Retinal pigment epithelial cell (primary cell): ENCODE results near the gene NCK1.

Source experiments
- DNase-seq: peaks from one replicate; pipeline ENCODE4 v3.0.0-alpha.2; 2010; ENCODE audit warnings: low read depth
- H3K4me3 ChIP-seq: 2 replicates; pipeline ENCODE4 v1.5.1; 2011; ENCODE audit warnings: mild to moderate bottlenecking, low read length, control low read depth, moderate library complexity
- TF ChIP-seq, protein P1 (sequence below): conservative IDR thresholded peaks from 2 replicates; pipeline ENCODE4 v1.5.1; 2011; ENCODE audit warnings: low read depth, low read length, control low read depth, inconsistent platforms

Gene NCK1

DNA sequence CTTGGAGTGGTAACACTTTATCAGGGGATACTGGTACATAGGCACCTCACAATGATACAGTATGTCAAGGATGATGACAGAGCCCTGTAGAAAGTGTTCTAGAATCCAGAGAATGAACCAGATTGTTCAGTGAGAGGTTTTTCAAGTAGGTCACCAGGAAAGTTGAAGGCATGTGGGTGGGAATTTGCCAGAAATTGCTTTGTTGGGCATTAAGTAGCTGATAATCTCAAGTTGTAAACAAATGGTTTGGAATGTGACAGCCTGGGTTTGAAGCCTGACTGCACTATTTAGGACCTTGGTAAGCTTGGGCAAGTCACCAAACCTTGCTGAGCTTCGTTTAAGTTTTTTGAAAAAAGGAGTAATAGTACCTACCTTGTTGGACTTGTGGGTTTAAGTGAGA, 30.5 kb upstream of the NCK1 start:
- DNase-seq = no peak
- no peak overlapping the region for H3K4me3 ChIP-seq
- TF ChIP-seq, protein P1, sequence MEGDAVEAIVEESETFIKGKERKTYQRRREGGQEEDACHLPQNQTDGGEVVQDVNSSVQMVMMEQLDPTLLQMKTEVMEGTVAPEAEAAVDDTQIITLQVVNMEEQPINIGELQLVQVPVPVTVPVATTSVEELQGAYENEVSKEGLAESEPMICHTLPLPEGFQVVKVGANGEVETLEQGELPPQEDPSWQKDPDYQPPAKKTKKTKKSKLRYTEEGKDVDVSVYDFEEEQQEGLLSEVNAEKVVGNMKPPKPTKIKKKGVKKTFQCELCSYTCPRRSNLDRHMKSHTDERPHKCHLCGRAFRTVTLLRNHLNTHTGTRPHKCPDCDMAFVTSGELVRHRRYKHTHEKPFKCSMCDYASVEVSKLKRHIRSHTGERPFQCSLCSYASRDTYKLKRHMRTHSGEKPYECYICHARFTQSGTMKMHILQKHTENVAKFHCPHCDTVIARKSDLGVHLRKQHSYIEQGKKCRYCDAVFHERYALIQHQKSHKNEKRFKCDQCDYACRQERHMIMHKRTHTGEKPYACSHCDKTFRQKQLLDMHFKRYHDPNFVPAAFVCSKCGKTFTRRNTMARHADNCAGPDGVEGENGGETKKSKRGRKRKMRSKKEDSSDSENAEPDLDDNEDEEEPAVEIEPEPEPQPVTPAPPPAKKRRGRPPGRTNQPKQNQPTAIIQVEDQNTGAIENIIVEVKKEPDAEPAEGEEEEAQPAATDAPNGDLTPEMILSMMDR = no peak

DNA sequence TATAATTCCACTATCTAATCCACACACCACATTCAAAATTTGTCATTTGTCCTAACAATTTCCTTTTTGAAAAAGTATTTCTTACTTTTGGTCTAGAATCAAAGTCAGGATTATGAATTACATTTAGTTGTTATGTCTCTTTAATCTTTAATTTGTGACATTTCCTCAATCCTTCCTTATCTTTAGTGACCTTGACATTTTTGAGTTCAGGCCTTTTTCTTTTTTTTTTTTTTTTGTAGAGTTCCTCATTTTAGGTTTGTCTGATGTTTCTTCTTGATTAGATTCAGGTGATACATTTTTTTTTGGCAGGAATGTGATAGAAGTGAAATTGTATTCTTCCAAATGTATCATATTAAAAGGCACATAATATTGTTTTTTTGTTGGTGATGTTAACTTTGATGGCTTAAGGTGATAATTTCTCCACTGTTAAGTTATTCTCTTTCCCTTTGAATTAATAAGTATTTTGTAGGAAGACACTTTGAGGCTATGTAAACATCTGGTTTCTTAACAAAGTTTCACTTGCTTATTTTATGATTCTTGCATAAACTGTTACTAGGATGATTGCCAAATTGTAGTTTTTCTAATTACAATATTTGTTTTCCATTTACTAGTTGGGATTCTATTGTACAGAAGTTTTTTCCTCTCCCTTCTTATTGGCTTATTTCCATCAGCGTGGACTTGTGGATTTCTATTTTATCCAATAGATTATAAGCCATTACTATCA, 26.8 kb upstream of the NCK1 start:
- H3K4me3 ChIP-seq = no peak overlapping the region
- TF ChIP-seq, protein P1 = no peak
- no peak for DNase-seq

DNA sequence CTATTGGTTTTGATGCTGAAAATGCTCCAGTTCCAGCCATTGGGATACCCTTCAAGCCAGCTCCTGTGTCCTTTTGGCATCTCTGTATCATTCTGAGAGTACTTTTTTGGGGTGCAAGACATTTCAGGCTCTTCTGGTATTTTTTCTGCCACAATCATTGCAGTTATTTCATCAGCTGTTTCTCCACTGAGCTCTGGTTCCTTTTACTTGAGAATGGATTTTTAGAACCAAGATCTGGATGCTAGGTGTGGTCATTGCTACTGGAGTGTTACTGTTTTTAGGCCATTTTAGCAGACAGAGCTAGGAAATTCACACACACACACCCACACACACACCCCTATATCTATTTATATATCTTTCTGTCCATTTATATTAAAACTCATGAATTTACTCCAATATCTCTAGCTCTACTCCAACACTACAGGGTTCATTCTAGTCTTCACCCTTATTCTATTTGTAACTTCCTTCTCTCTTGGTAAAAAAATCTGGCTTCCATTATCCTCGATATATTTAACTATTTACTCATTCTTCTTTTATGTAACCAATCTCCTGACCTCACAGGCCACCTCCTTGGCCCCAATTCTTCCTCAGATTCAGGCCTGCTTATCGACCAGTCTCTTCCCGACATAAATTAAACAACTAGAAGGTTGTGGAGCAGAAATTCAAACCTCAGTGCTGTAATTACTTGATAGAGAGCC, 26.0 kb upstream of the NCK1 start:
- TF ChIP-seq, protein P1 = no peak
- DNase-seq = no peak
- no peak overlapping the region for H3K4me3 ChIP-seq

DNA sequence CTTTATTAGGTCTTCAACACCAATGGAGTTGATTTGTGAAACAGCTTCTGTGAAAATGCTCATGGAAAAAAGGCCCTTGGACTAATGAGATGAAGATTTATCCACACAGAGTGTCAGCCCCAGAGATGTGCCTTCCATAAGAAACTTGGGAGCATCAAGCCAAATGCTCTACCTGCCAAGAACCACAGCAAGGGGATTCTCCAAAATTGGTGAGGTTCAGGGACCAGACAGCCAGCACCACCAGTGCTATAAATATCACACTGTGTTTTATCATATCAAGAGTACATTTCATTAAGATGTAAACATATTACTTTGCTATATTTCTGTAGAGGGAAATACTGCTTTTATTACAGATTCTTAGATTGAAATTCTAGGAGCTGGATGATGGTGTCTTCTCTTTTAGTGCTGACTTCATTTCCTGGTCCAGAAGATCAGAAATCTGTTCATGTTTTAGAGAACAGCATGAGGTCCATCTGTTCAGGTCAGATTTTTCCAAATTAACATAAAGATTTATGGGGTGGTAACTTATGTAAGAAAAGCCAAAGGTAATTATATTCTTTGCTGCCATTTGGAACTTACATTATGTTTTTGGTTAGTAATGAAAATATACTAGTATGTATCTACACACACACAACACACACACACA, 25.4 kb upstream of the NCK1 start:
- no peak overlapping the region for H3K4me3 ChIP-seq
- DNase-seq = no peak
- TF ChIP-seq, protein P1 = no peak

DNA sequence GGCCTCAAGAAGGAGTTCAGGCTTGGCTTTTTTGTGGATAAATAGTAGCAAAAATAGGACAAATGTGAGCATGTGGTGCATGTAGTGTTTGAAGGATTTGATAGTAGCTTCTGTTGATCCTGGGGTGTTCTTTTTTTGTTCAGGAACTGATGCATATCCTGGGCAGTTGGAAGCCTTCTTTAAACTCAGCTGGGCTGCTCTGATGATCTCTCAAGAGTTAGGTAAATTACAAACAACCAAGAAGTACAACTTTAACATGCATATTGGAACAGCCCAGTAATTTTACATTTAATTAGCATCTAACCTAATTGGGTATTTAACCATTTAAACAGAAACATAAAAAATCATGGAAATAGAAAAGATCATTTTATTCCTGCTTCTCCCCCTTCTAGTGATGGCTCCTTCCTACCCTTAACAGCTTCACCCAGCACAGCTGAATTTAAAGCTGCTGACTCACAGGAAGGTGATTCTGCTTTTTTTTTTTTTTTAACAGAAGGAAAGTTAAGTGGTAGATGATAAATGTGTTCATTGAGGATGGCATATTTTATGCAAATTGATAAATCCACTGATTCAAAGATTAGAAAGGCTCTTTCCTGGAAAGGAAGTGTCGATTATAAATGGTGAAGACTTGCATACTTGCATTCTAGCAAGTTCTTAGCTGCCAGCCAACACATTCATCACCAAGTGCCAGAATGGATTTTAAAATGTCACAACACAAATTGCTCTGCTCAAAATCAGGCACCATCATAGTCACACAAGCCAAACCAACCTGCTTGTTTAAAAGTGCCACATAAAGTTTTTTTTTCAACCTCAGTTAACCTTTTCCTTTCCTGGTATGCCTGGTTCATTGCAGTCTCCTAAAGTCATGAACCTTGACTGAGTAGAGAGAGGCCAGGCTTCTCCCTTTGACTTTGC, 23.1 kb upstream of the NCK1 start:
- no peak overlapping the region for H3K4me3 ChIP-seq
- no peak for DNase-seq
- TF ChIP-seq, protein P1 = no peak

DNA sequence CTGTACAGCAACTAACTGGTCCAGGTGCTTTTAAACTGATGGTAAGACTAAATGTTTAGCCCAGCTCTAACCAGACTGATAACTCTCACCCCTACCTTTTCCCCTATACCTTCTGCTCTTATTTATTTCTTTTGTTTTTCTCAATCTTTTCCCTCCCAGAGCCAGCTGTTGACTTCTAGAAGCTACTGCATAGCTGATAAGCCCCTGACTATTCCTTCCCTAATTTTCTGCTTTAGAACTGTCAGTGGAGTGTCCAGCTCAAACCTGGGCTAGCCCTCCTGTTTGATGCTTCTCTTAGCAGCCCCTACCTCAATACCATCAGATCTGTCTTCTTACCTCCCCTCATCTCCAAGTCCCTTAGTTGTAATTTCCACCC, 22.5 kb upstream of the NCK1 start:
- TF ChIP-seq, protein P1 = no peak
- DNase-seq = no peak
- no peak overlapping the region for H3K4me3 ChIP-seq
